ENCODE measurements around the gene RINT1.

Gene RINT1

GRCh38 chr7:105532709-105533460, 884 bp downstream of the RINT1 start:
- peak overlapping the region; percentile 81; the same call in 1 of the 2 replicates for H3K9ac ChIP-seq (ENCODE audit: low read depth, low read length)
- no peaks in the 10 kb centered on the region for H3K9me3 ChIP-seq (ENCODE audit: control insufficient read depth, insufficient read depth, low read length)
- no peak overlapping the region for H3K27ac ChIP-seq (ENCODE audit: low read depth, low read length)
- H3K27me3 ChIP-seq (ENCODE audit: control insufficient read depth, insufficient read depth, low read length), result no peaks in the 10 kb centered on the region
- peaks cover 4% of the 10 kb centered on the region; the same call in 1 of the 2 replicates for H3K4me1 ChIP-seq (ENCODE audit: control insufficient read depth, insufficient read depth, low read length)
- peaks cover 24% of the 10 kb centered on the region for H3K36me3 ChIP-seq (ENCODE audit: control insufficient read depth, insufficient read depth, low read length)
- H3K4me3 ChIP-seq (ENCODE audit: low read depth, low read length), result peak overlapping the region; percentile 90

- no peaks in the 10 kb centered on the region for H3K27me3 ChIP-seq (ENCODE audit: control insufficient read depth, insufficient read depth, low read length)
- no peak overlapping the region for H3K27ac ChIP-seq (ENCODE audit: low read depth, low read length)
- no peaks in the 10 kb centered on the region for H3K4me1 ChIP-seq (ENCODE audit: control insufficient read depth, insufficient read depth, low read length)
- peaks cover 66% of the 10 kb centered on the region for H3K36me3 ChIP-seq (ENCODE audit: control insufficient read depth, insufficient read depth, low read length)
- H3K9ac ChIP-seq (ENCODE audit: low read depth, low read length), result no peak overlapping the region
- no peak overlapping the region for H3K4me3 ChIP-seq (ENCODE audit: low read depth, low read length)
- H3K9me3 ChIP-seq (ENCODE audit: control insufficient read depth, insufficient read depth, low read length), result no peaks in the 10 kb centered on the region
These were observed 6.3 kb downstream of the RINT1 start for GRCh38 chr7:105538339-105538738.

- no peak overlapping the region for H3K4me3 ChIP-seq (ENCODE audit: low read depth, low read length)
- no peaks in the 10 kb centered on the region for H3K4me1 ChIP-seq (ENCODE audit: control insufficient read depth, insufficient read depth, low read length)
- H3K27me3 ChIP-seq (ENCODE audit: control insufficient read depth, insufficient read depth, low read length), result no peaks in the 10 kb centered on the region
- no peak overlapping the region for H3K27ac ChIP-seq (ENCODE audit: low read depth, low read length)
- H3K36me3 ChIP-seq (ENCODE audit: control insufficient read depth, insufficient read depth, low read length), result peaks cover 73% of the 10 kb centered on the region
- no peak overlapping the region for H3K9ac ChIP-seq (ENCODE audit: low read depth, low read length)
- no peaks in the 10 kb centered on the region for H3K9me3 ChIP-seq (ENCODE audit: control insufficient read depth, insufficient read depth, low read length)
These were observed 27.9 kb downstream of the RINT1 start for GRCh38 chr7:105559926-105560325.

- peaks cover 71% of the 10 kb centered on the region for H3K36me3 ChIP-seq (ENCODE audit: control insufficient read depth, insufficient read depth, low read length)
- H3K27me3 ChIP-seq (ENCODE audit: control insufficient read depth, insufficient read depth, low read length), result no peaks in the 10 kb centered on the region
- no peak overlapping the region for H3K9ac ChIP-seq (ENCODE audit: low read depth, low read length)
- no peaks in the 10 kb centered on the region for H3K4me1 ChIP-seq (ENCODE audit: control insufficient read depth, insufficient read depth, low read length)
- no peaks in the 10 kb centered on the region for H3K9me3 ChIP-seq (ENCODE audit: control insufficient read depth, insufficient read depth, low read length)
- no peak overlapping the region for H3K4me3 ChIP-seq (ENCODE audit: low read depth, low read length)
- no peak overlapping the region for H3K27ac ChIP-seq (ENCODE audit: low read depth, low read length)
These were observed 33.2 kb downstream of the RINT1 start for GRCh38 chr7:105565190-105565589.

GRCh38 chr7:105567024-105567423, 35.0 kb downstream of the RINT1 start:
- Histone ChIP-seq H3K9ac (ENCODE audit: low read depth, low read length) (no peak overlapping the region), H3K27ac (ENCODE audit: low read depth, low read length) (no peak overlapping the region), H3K9me3 (ENCODE audit: control insufficient read depth, insufficient read depth, low read length) (no peaks in the 10 kb centered on the region), H3K27me3 (ENCODE audit: control insufficient read depth, insufficient read depth, low read length) (no peaks in the 10 kb centered on the region), H3K36me3 (ENCODE audit: control insufficient read depth, insufficient read depth, low read length) (peaks cover 67% of the 10 kb centered on the region), H3K4me3 (ENCODE audit: low read depth, low read length) (no peak overlapping the region), H3K4me1 (ENCODE audit: control insufficient read depth, insufficient read depth, low read length) (no peaks in the 10 kb centered on the region)

GRCh38 chr7:105567821-105568220, 35.8 kb downstream of the RINT1 start:
- Histone ChIP-seq H3K4me3 (ENCODE audit: low read depth, low read length) (no peak overlapping the region), H3K4me1 (ENCODE audit: control insufficient read depth, insufficient read depth, low read length) (no peaks in the 10 kb centered on the region), H3K9ac (ENCODE audit: low read depth, low read length) (no peak overlapping the region), H3K36me3 (ENCODE audit: control insufficient read depth, insufficient read depth, low read length) (peaks cover 60% of the 10 kb centered on the region), H3K27ac (ENCODE audit: low read depth, low read length) (no peak overlapping the region), H3K9me3 (ENCODE audit: control insufficient read depth, insufficient read depth, low read length) (no peaks in the 10 kb centered on the region), H3K27me3 (ENCODE audit: control insufficient read depth, insufficient read depth, low read length) (no peaks in the 10 kb centered on the region)

- H3K9me3 ChIP-seq (ENCODE audit: control insufficient read depth, insufficient read depth, low read length), result no peaks in the 10 kb centered on the region
- H3K27me3 ChIP-seq (ENCODE audit: control insufficient read depth, insufficient read depth, low read length), result no peaks in the 10 kb centered on the region
- H3K4me3 ChIP-seq (ENCODE audit: low read depth, low read length), result no peak overlapping the region
- H3K4me1 ChIP-seq (ENCODE audit: control insufficient read depth, insufficient read depth, low read length), result no peaks in the 10 kb centered on the region
- no peak overlapping the region for H3K27ac ChIP-seq (ENCODE audit: low read depth, low read length)
- peaks cover 23% of the 10 kb centered on the region for H3K36me3 ChIP-seq (ENCODE audit: control insufficient read depth, insufficient read depth, low read length)
- no peak overlapping the region for H3K9ac ChIP-seq (ENCODE audit: low read depth, low read length)
These were observed 39.9 kb downstream of the RINT1 start for GRCh38 chr7:105571891-105572290.

- Histone ChIP-seq H3K4me1 (ENCODE audit: control insufficient read depth, insufficient read depth, low read length) (peaks cover 3% of the 10 kb centered on the region; the same call in 1 of the 2 replicates), H3K9me3 (ENCODE audit: control insufficient read depth, insufficient read depth, low read length) (no peaks in the 10 kb centered on the region), H3K4me3 (ENCODE audit: low read depth, low read length) (no peak overlapping the region), H3K36me3 (ENCODE audit: control insufficient read depth, insufficient read depth, low read length) (no peaks in the 10 kb centered on the region), H3K9ac (ENCODE audit: low read depth, low read length) (no peak overlapping the region), H3K27me3 (ENCODE audit: control insufficient read depth, insufficient read depth, low read length) (no peaks in the 10 kb centered on the region), H3K27ac (ENCODE audit: low read depth, low read length) (no peak overlapping the region)
These were observed 45.2 kb downstream of the RINT1 start for GRCh38 chr7:105577251-105577650.

GRCh38 chr7:105578496-105578895, 46.5 kb downstream of the RINT1 start:
- Histone ChIP-seq H3K27me3 (ENCODE audit: control insufficient read depth, insufficient read depth, low read length) (no peaks in the 10 kb centered on the region), H3K9ac (ENCODE audit: low read depth, low read length) (no peak overlapping the region), H3K9me3 (ENCODE audit: control insufficient read depth, insufficient read depth, low read length) (no peaks in the 10 kb centered on the region), H3K27ac (ENCODE audit: low read depth, low read length) (no peak overlapping the region), H3K36me3 (ENCODE audit: control insufficient read depth, insufficient read depth, low read length) (no peaks in the 10 kb centered on the region), H3K4me1 (ENCODE audit: control insufficient read depth, insufficient read depth, low read length) (peaks cover 3% of the 10 kb centered on the region; the same call in 1 of the 2 replicates), H3K4me3 (ENCODE audit: low read depth, low read length) (no peak overlapping the region)

- H3K27ac ChIP-seq (ENCODE audit: low read depth, low read length), result no peak overlapping the region
- H3K4me3 ChIP-seq (ENCODE audit: low read depth, low read length), result no peak overlapping the region
- H3K27me3 ChIP-seq (ENCODE audit: control insufficient read depth, insufficient read depth, low read length), result no peaks in the 10 kb centered on the region
These were observed 48.2 kb downstream of the RINT1 start for GRCh38 chr7:105580022-105580740.

More at GRCh38 chr7:105580022-105580740, 48.2 kb downstream of the RINT1 start:
- Histone ChIP-seq H3K4me1 (ENCODE audit: control insufficient read depth, insufficient read depth, low read length) (peaks cover 3% of the 10 kb centered on the region; the same call in 1 of the 2 replicates), H3K9me3 (ENCODE audit: control insufficient read depth, insufficient read depth, low read length) (0 out of 2 replicates have a peak, but pooled peaks cover 3% of the 10 kb centered on the region), H3K9ac (ENCODE audit: low read depth, low read length) (no peak overlapping the region), H3K36me3 (ENCODE audit: control insufficient read depth, insufficient read depth, low read length) (no peaks in the 10 kb centered on the region)

Data from HUES48 (cell line).